K562 (cell line): ENCODE data around the gene GDF15. TPM values are rescaled to one million over a fixed set of nuclear protein-coding genes. Genes with fewer than 3 reads are reported as not detected.

ENCODE experiments used
- NFE2L1 ChIP-seq: fragments of 450-650 bp; IDR thresholded peaks from 2 replicates; pipeline ENCODE4 v1.6.1; 2016; ENCODE audit warnings: missing genetic modification characterization, low read depth, mild to moderate bottlenecking, missing compliant biosample characterization, moderate library complexity, borderline replicate concordance
- REST ChIP-seq, 2 experiments: fragments of 450-650 bp; formaldehyde crosslinking in 1 of 2; IDR thresholded peaks; 2 replicates each; pipeline versions ENCODE4 v1.4.0 to v1.6.1; 2014 to 2020; ENCODE audit warnings: mild to moderate bottlenecking in 2 of 2, borderline replicate concordance in 1 of 2, low read depth in 1 of 2
- polyA plus RNA-seq, 8 experiments: library from polyadenylated mRNA; depleted of rRNA in 4 of 8; stranded (reverse) in 5 of 8; unstranded in 3 of 8; fragments of >200 nt; fragmentation: Nextera tagmentation in 2 of 8; fragmentation: Illumina TruSeq in 1 of 8; extraction: Ambion mirVana in 2 of 8; extraction: Trizol in 1 of 8; gene quantifications; 2 replicates each; pipeline versions ENCODE4 v1.2.1 to v1.2.3, GENCODE V29; 2011 to 2014; ENCODE audit warnings: inconsistent platforms in 1 of 8, missing spikeins in 1 of 8
- total RNA-seq, 7 experiments: library from RNA; depleted of rRNA in 6 of 7; stranded (reverse); fragments of >200 nt in 6 of 7; fragmentation: Illumina TruSeq in 2 of 7; extraction: Trizol in 2 of 7; gene quantifications; 2 replicates each; pipeline versions ENCODE4 v1.2.1 to v1.2.3, GENCODE V29; 2011 to 2021; ENCODE audit warnings: low replicate concordance in 1 of 7

Gene GDF15
- total and polyA plus RNA-seq, 9 of the 15 experiments (the other 6 are each of a cell fraction or from before 2014, with no cell fraction given), result 2.3 to 82.4 (median 12.5) TPM

GRCh38 chr19:18396471-18397241, 10.7 kb downstream of the GDF15 start (continued):
- 0 out of 2 replicates have a peak, but pooled peaks have one; percentile 9 for TF ChIP-seq REST (IDR thresholded peaks at IDR 0.05; ENCODE audit: borderline replicate concordance)
- TF ChIP-seq REST (CRISPR knock-in tag; IDR thresholded peaks at IDR 0.05; ENCODE audit: low read depth), result no peak
- TF ChIP-seq NFE2L1, result no peak
